CD4-positive, alpha-beta memory T cell (primary cell): ENCODE data around the gene HNRNPA3. TPM values are rescaled to one million over a fixed set of nuclear protein-coding genes. Genes with fewer than 3 reads are reported as not detected.
"Not testable (repeated sequence)": the region's sequence is repeated elsewhere in the genome, so short reads cannot be mapped to it uniquely, and the experiment has no call there.

Experiments
- CTCF ChIA-PET: fragments of 350-600 bp; sonication (Branson Sonifier 250); formaldehyde crosslinking; loops from one replicate; lab custom pipeline; 2021; ENCODE audit warnings: inconsistent platforms; ENCODE audit not compliant: partially characterized antibody; lab: Charles Lee
- POLR2A ChIA-PET: fragments of 350-600 bp; sonication (Branson Sonifier 250); formaldehyde crosslinking; loops from one replicate; lab custom pipeline; 2021; ENCODE audit not compliant: partially characterized antibody; lab: Charles Lee
- DNase-seq, 5 donors: peaks; one replicate each; pipeline versions ENCODE4 v3.0.0 to v3.0.0-alpha.2; 2020 to 2022; ENCODE audit warnings: mixed read lengths in 1 of 5
- H3K27ac ChIP-seq: one replicate; pipeline ENCODE4 v1.7.0; 2013; ENCODE audit warnings: low read depth, low read length
- H3K27me3 ChIP-seq: 2 replicates; pipeline ENCODE4 v1.7.0; 2013; ENCODE audit warnings: mild to moderate bottlenecking, low read length, moderate library complexity; ENCODE audit not compliant: insufficient read depth
- H3K36me3 ChIP-seq: 2 replicates; pipeline ENCODE4 v1.7.0; 2013; ENCODE audit warnings: mild to moderate bottlenecking, low read length, moderate library complexity; ENCODE audit not compliant: insufficient read depth
- H3K4me1 ChIP-seq: 2 replicates; pipeline ENCODE4 v1.7.0; 2013; ENCODE audit warnings: mild to moderate bottlenecking, low read length, moderate library complexity; ENCODE audit not compliant: insufficient read depth
- H3K4me3 ChIP-seq, 2 donors: one replicate each; pipeline ENCODE4 v1.7.0; 2013; ENCODE audit warnings: low read length in 2 of 2, mild to moderate bottlenecking in 1 of 2
- H3K9me3 ChIP-seq, 2 donors: one replicate each; pipeline ENCODE4 v1.7.0; 2013; ENCODE audit warnings: low read length in 2 of 2, control low read depth in 1 of 2; ENCODE audit not compliant: control insufficient read depth in 1 of 2
- H3K27ac Mint-ChIP-seq, 7 donors: one replicate each; pipeline ENCODE4 v1.8.0; 2020 to 2021; ENCODE audit warnings: mixed read lengths in 7 of 7, mild to moderate bottlenecking in 6 of 7, inconsistent platforms in 3 of 7, moderate library complexity in 3 of 7
- H3K27me3 Mint-ChIP-seq, 2 donors: one replicate each; pipeline ENCODE4 v1.8.0; 2020 to 2021; ENCODE audit warnings: mixed read lengths in 2 of 2
- H3K36me3 Mint-ChIP-seq, 2 donors: one replicate each; pipeline ENCODE4 v1.8.0; 2020 to 2021; ENCODE audit warnings: mixed read lengths in 2 of 2, inconsistent platforms in 1 of 2, mild to moderate bottlenecking in 1 of 2
- H3K4me1 Mint-ChIP-seq, 4 donors: one replicate each; pipeline ENCODE4 v1.8.0; 2020 to 2021; ENCODE audit warnings: mixed read lengths in 4 of 4, mild to moderate bottlenecking in 1 of 4
- H3K4me3 Mint-ChIP-seq, 8 donors: one replicate each; pipeline ENCODE4 v1.8.0; 2020 to 2021; ENCODE audit warnings: mixed read lengths in 8 of 8, mild to moderate bottlenecking in 7 of 8, moderate library complexity in 6 of 8, inconsistent platforms in 3 of 8
- H3K9me3 Mint-ChIP-seq, 8 donors: one replicate each; pipeline ENCODE4 v1.8.0; 2020 to 2021; ENCODE audit warnings: mixed read lengths in 8 of 8, mild to moderate bottlenecking in 5 of 8, inconsistent platforms in 3 of 8, moderate library complexity in 1 of 8
- intact Hi-C: fragments of 100-400 bp; cut with micrococcal nuclease; formaldehyde crosslinking; loops from one replicate; pipeline ENCODE4 v1.15.1; 2023
- polyA plus RNA-seq, 2 donors: library from polyadenylated mRNA; unstranded; fragments of 300-500 nt; fragmentation: Illumina TruSeq; gene quantifications; one replicate each; pipeline ENCODE4 v1.2.3, GENCODE V29; 2021
- total RNA-seq, 2 experiments: library from RNA; stranded (reverse); gene quantifications; one replicate each; pipeline ENCODE4 v1.2.3, GENCODE V29; 2021

HNRNPA3 gene
- total and polyA plus RNA-seq, 4 experiments from 2014 or later = 41.1 to 175 (median 118) TPM

- DNase-seq, H3K27me3 Mint-ChIP-seq, H3K27ac ChIP-seq, H3K9me3 Mint-ChIP-seq, H3K4me3 ChIP-seq, intact Hi-C loops, H3K36me3 ChIP-seq, H3K9me3 ChIP-seq, H3K27me3 ChIP-seq: not testable (repeated sequence)
- ChIA-PET POLR2A (interaction anchor here (5.0 to 7.0 kb wide), 5 partner anchors 25 to 102 kb away, joined by 108 to 260 read pairs (median 144); partner anchors contain the start of gene HNRNPA3), CTCF (interaction anchor here (0.9 to 11.1 kb wide), 5 partner anchors 21 to 103 kb away, joined by 3 to 161 read pairs (median 46); no protein-coding TSS in a partner anchor)
- peaks cover 16 to 42% (median 25%) of the 10 kb centered on the region in 4 donors for H3K4me1 Mint-ChIP-seq
- H3K36me3 Mint-ChIP-seq = peaks cover 0 to 21% of the 10 kb centered on the region in 2 donors
- peak overlapping the region in 3 of 8 donors; percentile 43 to 97 (median 43) for H3K4me3 Mint-ChIP-seq
- H3K27ac Mint-ChIP-seq = peak overlapping the region; percentile 22 to 99 (median 82)
- H3K4me1 ChIP-seq = peaks cover 27% of the 10 kb centered on the region
Measured at GRCh38 chr2:177266955-177267354, 54.4 kb downstream of the HNRNPA3 start.

- Histone ChIP-seq H3K9me3 (no peaks in the 10 kb centered on the region), H3K4me1 (peaks cover 19% of the 10 kb centered on the region), H3K27ac (no peak overlapping the region), H3K27me3 (no peaks in the 10 kb centered on the region), H3K4me3 (no peak overlapping the region), H3K36me3 (no peaks in the 10 kb centered on the region)
- Mint-ChIP-seq H3K9me3 (no peaks in the 10 kb centered on the region), H3K36me3 (peaks cover 0 to 11% of the 10 kb centered on the region in 2 donors), H3K27me3 (no peaks in the 10 kb centered on the region), H3K27ac (peak overlapping the region in 2 of 7 donors; percentile 31 to 47), H3K4me3 (no peak overlapping the region), H3K4me1 (peaks cover 12 to 31% (median 21%) of the 10 kb centered on the region in 4 donors)
- no peak for DNase-seq
- CTCF ChIA-PET = interaction anchor here (0.9 to 11.1 kb wide), 4 partner anchors 10 to 104 kb away, joined by 3 to 161 read pairs (median 73); no protein-coding TSS in a partner anchor
- POLR2A ChIA-PET = interaction anchor here (6.3 to 7.0 kb wide), 3 partner anchors 24 to 55 kb away, joined by 133 to 260 read pairs (median 144); partner anchors contain the start of gene HNRNPA3
- intact Hi-C loops = no loop called here
Measured at GRCh38 chr2:177268187-177268871, 55.7 kb downstream of the HNRNPA3 start.

GRCh38 chr2:177268901-177269300 lies 56.3 kb downstream of the HNRNPA3 start:
- intact Hi-C loops = no loop called here
- no peak overlapping the region for H3K4me3 Mint-ChIP-seq

GRCh38 chr2:177270531-177270930 lies 57.9 kb downstream of the HNRNPA3 start:
- no peak overlapping the region for H3K4me3 ChIP-seq
- no peaks in the 10 kb centered on the region for H3K27me3 ChIP-seq
- H3K9me3 ChIP-seq = no peaks in the 10 kb centered on the region
- Mint-ChIP-seq H3K4me1 (peaks cover 12 to 22% (median 18%) of the 10 kb centered on the region in 4 donors), H3K27me3 (no peaks in the 10 kb centered on the region), H3K4me3 (no peak overlapping the region), H3K9me3 (no peaks in the 10 kb centered on the region), H3K27ac (no peak overlapping the region), H3K36me3 (peaks cover 0 to 3% of the 10 kb centered on the region in 2 donors)
- intact Hi-C loops = no loop called here
- H3K27ac ChIP-seq = no peak overlapping the region
- no peaks in the 10 kb centered on the region for H3K36me3 ChIP-seq
- peaks cover 15% of the 10 kb centered on the region for H3K4me1 ChIP-seq
- CTCF ChIA-PET = interaction anchor here (11.1 kb wide), 1 partner anchor 24 kb away, joined by 143 read pairs; no protein-coding TSS in a partner anchor
- POLR2A ChIA-PET = no interaction called here
- DNase-seq = no peak

More at GRCh38 chr2:177268901-177269300, 56.3 kb downstream of the HNRNPA3 start:
- Histone ChIP-seq H3K27ac (no peak overlapping the region), H3K4me3 (no peak overlapping the region), H3K36me3 (no peaks in the 10 kb centered on the region), H3K9me3 (no peaks in the 10 kb centered on the region), H3K4me1 (peaks cover 19% of the 10 kb centered on the region), H3K27me3 (no peaks in the 10 kb centered on the region)
- DNase-seq = no peak
- POLR2A ChIA-PET = interaction anchor here (7.0 kb wide), 1 partner anchor 23 kb away, joined by 144 read pairs; no protein-coding TSS in a partner anchor
- peaks cover 12 to 29% (median 21%) of the 10 kb centered on the region in 4 donors for H3K4me1 Mint-ChIP-seq
- CTCF ChIA-PET = interaction anchor here (0.6 to 11.1 kb wide), 2 partner anchors 25 to 147 kb away, joined by 3 to 143 read pairs; no protein-coding TSS in a partner anchor
- no peaks in the 10 kb centered on the region for H3K9me3 Mint-ChIP-seq
- H3K27me3 Mint-ChIP-seq = no peaks in the 10 kb centered on the region
- H3K27ac Mint-ChIP-seq = no peak overlapping the region
- peaks cover 0 to 10% of the 10 kb centered on the region in 2 donors for H3K36me3 Mint-ChIP-seq

- no peaks in the 10 kb centered on the region for H3K4me1 ChIP-seq
- intact Hi-C loops = no loop called here
- H3K9me3 ChIP-seq = no peaks in the 10 kb centered on the region
- no peaks in the 10 kb centered on the region for H3K27me3 ChIP-seq
- H3K4me1 Mint-ChIP-seq = peaks cover 0 to 7% (median 4%) of the 10 kb centered on the region in 4 donors
- H3K4me3 ChIP-seq = no peak overlapping the region
- no peak overlapping the region for H3K27ac ChIP-seq
- no peaks in the 10 kb centered on the region for H3K36me3 ChIP-seq
- ChIA-PET CTCF (interaction anchor here (1.1 to 11.1 kb wide), 4 partner anchors 8 to 107 kb away, joined by 4 to 143 read pairs (median 8); partner anchors contain the start of gene NFE2L2), POLR2A (interaction anchor here (1.4 to 3.2 kb wide), 2 partner anchors 8 to 45 kb away, joined by 3 to 27 read pairs; partner anchors contain the start of gene NFE2L2)
- no peak for DNase-seq
- H3K4me3 Mint-ChIP-seq = no peak overlapping the region
- H3K27me3 Mint-ChIP-seq = no peaks in the 10 kb centered on the region
- H3K36me3 Mint-ChIP-seq = no peaks in the 10 kb centered on the region
- peak overlapping the region in 1 of 7 donors; percentile 4 for H3K27ac Mint-ChIP-seq
- no peaks in the 10 kb centered on the region for H3K9me3 Mint-ChIP-seq
Measured at GRCh38 chr2:177271981-177272666, 59.5 kb downstream of the HNRNPA3 start.

- CTCF ChIA-PET = interaction anchor here (1.1 to 11.1 kb wide), 4 partner anchors 9 to 108 kb away, joined by 4 to 143 read pairs (median 8); partner anchors contain the start of gene NFE2L2
- POLR2A ChIA-PET = interaction anchor here (1.4 to 3.2 kb wide), 2 partner anchors 9 to 45 kb away, joined by 3 to 27 read pairs; partner anchors contain the start of gene NFE2L2
- intact Hi-C loops = no loop called here
Measured at GRCh38 chr2:177272765-177273164, 60.2 kb downstream of the HNRNPA3 start.

More at GRCh38 chr2:177272765-177273164, 60.2 kb downstream of the HNRNPA3 start:
- H3K9me3 Mint-ChIP-seq = no peaks in the 10 kb centered on the region
- Histone ChIP-seq H3K27ac (no peak overlapping the region), H3K4me3 (no peak overlapping the region), H3K4me1 (no peaks in the 10 kb centered on the region), H3K27me3 (no peaks in the 10 kb centered on the region), H3K36me3 (no peaks in the 10 kb centered on the region), H3K9me3 (no peaks in the 10 kb centered on the region)
- H3K27me3 Mint-ChIP-seq = no peaks in the 10 kb centered on the region
- DNase-seq = no peak
- H3K36me3 Mint-ChIP-seq = no peaks in the 10 kb centered on the region
- H3K27ac Mint-ChIP-seq = no peak overlapping the region
- H3K4me3 Mint-ChIP-seq = no peak overlapping the region
- H3K4me1 Mint-ChIP-seq = peaks cover 0 to under 1% (median 0%) of the 10 kb centered on the region in 4 donors
